ENCODE data around the gene PYM1. TPM values are rescaled to one million over a fixed set of nuclear protein-coding genes. Genes with fewer than 3 reads are reported as not detected.

The PYM1 gene
- total RNA-seq, 6 experiments from 2014 or later: 16.5 to 36.4 (median 20.9) TPM

- Histone ChIP-seq H3K36me3 (no peaks in the 10 kb centered on the region), H3K27me3 (no peaks in the 10 kb centered on the region), H3K9me3 (no peaks in the 10 kb centered on the region), H3K4me1 (peaks cover 0 to 7% (median 0%) of the 10 kb centered on the region in 4 donors), H3K4me3 (peak overlapping the region in 1 of 3 donors; percentile 24), H3K27ac (peak overlapping the region in 2 of 3 donors; percentile 15 to 18)
- DNase-seq: peak in 1 of 3 donors; percentile 56
- WGBS (ENCODE audit: insufficient coverage, low coverage, low lambda C conversion rate, missing lambda C conversion rate): 57% methylated on average over 21 of the region's 26 CpGs
- TF ChIP-seq CTCF (IDR thresholded peaks at IDR 0.05) (no peak), POLR2A (IDR thresholded peaks at IDR 0.05) (no peak)
- ATAC-seq: peak in 1 of 4 donors; percentile 1
- intact Hi-C loops (cut with DNase I): loop anchor here (5.0 to 10.0 kb wide), 4 partner anchors 101 to 193 kb away; partner anchors contain the start of genes GDF11 (in 2 of the 2), ORMDL2 (in 1 of the 2) and SARNP (in 1 of the 2)
These were observed 8.1 kb upstream of the PYM1 start for GRCh38 chr12:55935738-55936151.

GRCh38 chr12:55934773-55935172, 7.1 kb upstream of the PYM1 start:
- intact Hi-C loops (cut with DNase I): loop anchor here (5.0 to 10.0 kb wide), 4 partner anchors 100 to 192 kb away; partner anchors contain the start of genes GDF11 (in 2 of the 2), ORMDL2 (in 1 of the 2) and SARNP (in 1 of the 2)
- H3K4me1 ChIP-seq: peaks cover 0 to 7% (median 0%) of the 10 kb centered on the region in 4 donors
- no peak overlapping the region for H3K4me3 ChIP-seq
- 67% methylated on average over 1 of the region's 1 CpG for WGBS (ENCODE audit: insufficient coverage, low coverage, low lambda C conversion rate, missing lambda C conversion rate)
- no peaks in the 10 kb centered on the region for H3K36me3 ChIP-seq
- no peaks in the 10 kb centered on the region for H3K9me3 ChIP-seq
- no peak for DNase-seq
- H3K27ac ChIP-seq: no peak overlapping the region
- no peak for ATAC-seq
- TF ChIP-seq POLR2A (IDR thresholded peaks at IDR 0.05): no peak
- no peaks in the 10 kb centered on the region for H3K27me3 ChIP-seq

- DNase-seq: no peak
- Histone ChIP-seq H3K27ac (no peak overlapping the region), H3K4me1 (peaks cover 0 to 7% (median 0%) of the 10 kb centered on the region in 4 donors), H3K4me3 (no peak overlapping the region), H3K27me3 (no peaks in the 10 kb centered on the region), H3K36me3 (no peaks in the 10 kb centered on the region), H3K9me3 (no peaks in the 10 kb centered on the region)
- TF ChIP-seq CTCF (IDR thresholded peaks at IDR 0.05): no peak
- no peak for TF ChIP-seq POLR2A (IDR thresholded peaks at IDR 0.05)
- 100% methylated on average over 1 of the region's 1 CpG for WGBS (ENCODE audit: insufficient coverage, low coverage, low lambda C conversion rate, missing lambda C conversion rate)
- intact Hi-C loops (cut with DNase I): loop anchor here (10.0 kb wide), 3 partner anchors 99 to 189 kb away; partner anchors contain the start of genes GDF11 (in 1 of the 2), ORMDL2 (in 1 of the 2) and SARNP (in 1 of the 2)
- no peak for ATAC-seq
These were observed 6.4 kb upstream of the PYM1 start for GRCh38 chr12:55933799-55934742.

GRCh38 chr12:55933169-55933798, 5.6 kb upstream of the PYM1 start:
- no peak overlapping the region for H3K4me3 ChIP-seq
- DNase-seq (no peak), ATAC-seq (no peak)
- no peak for TF ChIP-seq POLR2A (IDR thresholded peaks at IDR 0.05)
- no peak for TF ChIP-seq CTCF (IDR thresholded peaks at IDR 0.05)
- peaks cover 0 to 7% (median 0%) of the 10 kb centered on the region in 4 donors for H3K4me1 ChIP-seq
- intact Hi-C loops (cut with DNase I): loop anchor here (10.0 kb wide), 3 partner anchors 98 to 188 kb away; partner anchors contain the start of genes GDF11 (in 1 of the 2), ORMDL2 (in 1 of the 2) and SARNP (in 1 of the 2)
- H3K27ac ChIP-seq: no peak overlapping the region
- H3K27me3 ChIP-seq: no peaks in the 10 kb centered on the region
- H3K9me3 ChIP-seq: no peaks in the 10 kb centered on the region
- H3K36me3 ChIP-seq: no peaks in the 10 kb centered on the region
- WGBS (ENCODE audit: insufficient coverage, low coverage, low lambda C conversion rate, missing lambda C conversion rate): 62% methylated on average over 6 of the region's 7 CpGs
